ENCODE measurements around the gene TIMM22.

Gene TIMM22

GRCh38 chr17:1002771-1003555 is 6.0 kb downstream of the TIMM22 start:
- DNase-seq: no peak

- no peak for DNase-seq
Observed at GRCh38 chr17:1003633-1003971, 6.7 kb downstream of the TIMM22 start.

GRCh38 chr17:1003972-1004768 is 7.2 kb downstream of the TIMM22 start:
- DNase-seq: no peak

GRCh38 chr17:1004769-1005295 is 7.9 kb downstream of the TIMM22 start:
- DNase-seq: no peak

- DNase-seq: no peak
Observed at GRCh38 chr17:1005361-1005946, 8.5 kb downstream of the TIMM22 start.

- no peak for DNase-seq
Observed at GRCh38 chr17:1006054-1006453, 9.1 kb downstream of the TIMM22 start.

- no peak for DNase-seq
Observed at GRCh38 chr17:1007310-1008007, 10.5 kb downstream of the TIMM22 start.

- no peak for DNase-seq
Observed at GRCh38 chr17:1008008-1008761, 11.3 kb downstream of the TIMM22 start.

- no peak for DNase-seq
Observed at GRCh38 chr17:1009229-1010085, 12.5 kb downstream of the TIMM22 start.

- DNase-seq: no peak
Observed at GRCh38 chr17:1010086-1010450, 13.1 kb downstream of the TIMM22 start.

GRCh38 chr17:1010586-1010985 is 13.7 kb downstream of the TIMM22 start:
- DNase-seq: no peak

GRCh38 chr17:1011138-1011537 is 14.2 kb downstream of the TIMM22 start:
- DNase-seq: no peak

GRCh38 chr17:1011760-1012735 is 15.1 kb downstream of the TIMM22 start:
- no peak for DNase-seq

GRCh38 chr17:1012823-1013728 is 16.1 kb downstream of the TIMM22 start:
- DNase-seq: no peak

GRCh38 chr17:1013729-1014090 is 16.8 kb downstream of the TIMM22 start:
- no peak for DNase-seq

- no peak for DNase-seq
Observed at GRCh38 chr17:1018547-1018946, 21.6 kb downstream of the TIMM22 start.

GRCh38 chr17:1019451-1019850 is 22.5 kb downstream of the TIMM22 start:
- no peak for DNase-seq

- no peak for DNase-seq
Observed at GRCh38 chr17:1021147-1021546, 24.2 kb downstream of the TIMM22 start.
